GM19025 (cell line): ENCODE data around the gene TGFBRAP1.
A peak's percentile ranks its signal among the peaks of the same experiment; 100 is the strongest.

Experiments
- ATAC-seq: cut with Tn5 transposase; IDR thresholded peaks from one replicate; pipeline ENCODE4 v1.9.1; 2021; ENCODE audit warnings: mild to moderate bottlenecking, low read depth, moderate library complexity; ENCODE audit not compliant: unreplicated experiment

The TGFBRAP1 gene

GRCh38 chr2:105321875-105322646 is 7.5 kb downstream of the TGFBRAP1 start:
- ATAC-seq: peak; percentile 38

GRCh38 chr2:105320651-105321215 is 8.8 kb downstream of the TGFBRAP1 start:
- ATAC-seq: no peak

- ATAC-seq: no peak
Observed at GRCh38 chr2:105317937-105318336, 11.6 kb downstream of the TGFBRAP1 start.

- no peak for ATAC-seq
Observed at GRCh38 chr2:105315314-105315713, 14.2 kb downstream of the TGFBRAP1 start.

- no peak for ATAC-seq
Observed at GRCh38 chr2:105313877-105314276, 15.7 kb downstream of the TGFBRAP1 start.

- no peak for ATAC-seq
Observed at GRCh38 chr2:105309147-105309545, 20.4 kb downstream of the TGFBRAP1 start.

- ATAC-seq: no peak
Observed at GRCh38 chr2:105308382-105309146, 21.0 kb downstream of the TGFBRAP1 start.

GRCh38 chr2:105307962-105308361 is 21.6 kb downstream of the TGFBRAP1 start:
- no peak for ATAC-seq

- no peak for ATAC-seq
Observed at GRCh38 chr2:105307550-105307949, 22.0 kb downstream of the TGFBRAP1 start.

- no peak for ATAC-seq
Observed at GRCh38 chr2:105307146-105307545, 22.4 kb downstream of the TGFBRAP1 start.

GRCh38 chr2:105301646-105302045 is 27.9 kb downstream of the TGFBRAP1 start:
- no peak for ATAC-seq

- no peak for ATAC-seq
Observed at GRCh38 chr2:105299290-105299689, 30.2 kb downstream of the TGFBRAP1 start.

GRCh38 chr2:105298017-105298416 is 31.5 kb downstream of the TGFBRAP1 start:
- ATAC-seq: no peak

GRCh38 chr2:105297216-105297615 is 32.3 kb downstream of the TGFBRAP1 start:
- ATAC-seq: no peak

GRCh38 chr2:105296017-105296611 is 33.4 kb downstream of the TGFBRAP1 start:
- no peak for ATAC-seq

GRCh38 chr2:105294844-105295481 is 34.6 kb downstream of the TGFBRAP1 start:
- no peak for ATAC-seq

GRCh38 chr2:105294046-105294445 is 35.5 kb downstream of the TGFBRAP1 start:
- ATAC-seq: no peak

- ATAC-seq: no peak
Observed at GRCh38 chr2:105291981-105292380, 37.6 kb downstream of the TGFBRAP1 start.

GRCh38 chr2:105290981-105291660 is 38.4 kb downstream of the TGFBRAP1 start:
- no peak for ATAC-seq

- ATAC-seq: no peak
Observed at GRCh38 chr2:105288133-105288532, 41.4 kb downstream of the TGFBRAP1 start.
